Peyer's patch (tissue), 4 donors: Measurements from ENCODE around the gene CHTF18. TPM values are rescaled to one million over a fixed set of nuclear protein-coding genes. Genes with fewer than 3 reads are reported as not detected.

Experiments
- DNase-seq, 3 donors: peaks; one replicate each; pipeline ENCODE4 v3.0.0-alpha.2; 2017 to 2019
- H3K27ac ChIP-seq, 4 donors: fragments of 200-600 bp; sonication (generic); one replicate each; pipeline ENCODE4 v1.5.1; 2016 to 2019
- H3K27me3 ChIP-seq, 2 donors: fragments of 200-600 bp; sonication (generic); one replicate each; pipeline ENCODE4 v1.5.1; 2019
- H3K36me3 ChIP-seq, 3 donors: fragments of 200-600 bp; sonication (generic); one replicate each; pipeline ENCODE4 v1.5.1; 2016 to 2019
- H3K4me1 ChIP-seq, 4 donors: fragments of 200-600 bp; sonication (generic); one replicate each; pipeline ENCODE4 v1.5.1; 2016 to 2019
- H3K4me3 ChIP-seq, 4 donors: fragments of 200-600 bp; sonication (generic); 1 replicate in 3 of 4; 2 replicates in 1 of 4; pipeline ENCODE4 v1.5.1; 2016 to 2019; ENCODE audit warnings: mild to moderate bottlenecking in 1 of 4
- H3K9me3 ChIP-seq, 4 donors: fragments of 200-600 bp; sonication (generic); one replicate each; pipeline ENCODE4 v1.5.1; 2016 to 2019; ENCODE audit warnings: mild to moderate bottlenecking in 1 of 4
- POLR2A ChIP-seq, 2 donors: fragments of 450-650 bp; IDR thresholded peaks; one replicate each; pipeline ENCODE4 v1.5.1; 2017; ENCODE audit warnings: antibody characterized with exemption in 2 of 2, mild to moderate bottlenecking in 2 of 2, moderate library complexity in 2 of 2
- total RNA-seq, 4 donors: library from RNA; depleted of rRNA; stranded (reverse); fragments of >200 nt; gene quantifications; one replicate each; pipeline ENCODE4 v1.1.0, GENCODE V29; 2016
- TF ChIP-seq, protein P1 (sequence below), 6 experiments: fragments of 450-650 bp in 4 of 6; fragments of 200-600 bp in 2 of 6; sonication (generic) in 1 of 6; IDR thresholded peaks; one replicate each; pipeline ENCODE4 v1.5.1; 2017 to 2019; ENCODE audit warnings: antibody characterized with exemption in 6 of 6, mild to moderate bottlenecking in 3 of 6, moderate library complexity in 1 of 6

CHTF18 gene
- total RNA-seq, 4 donors from 2014 or later: 12.1 to 91.6 (median 19.0) TPM

DNA sequence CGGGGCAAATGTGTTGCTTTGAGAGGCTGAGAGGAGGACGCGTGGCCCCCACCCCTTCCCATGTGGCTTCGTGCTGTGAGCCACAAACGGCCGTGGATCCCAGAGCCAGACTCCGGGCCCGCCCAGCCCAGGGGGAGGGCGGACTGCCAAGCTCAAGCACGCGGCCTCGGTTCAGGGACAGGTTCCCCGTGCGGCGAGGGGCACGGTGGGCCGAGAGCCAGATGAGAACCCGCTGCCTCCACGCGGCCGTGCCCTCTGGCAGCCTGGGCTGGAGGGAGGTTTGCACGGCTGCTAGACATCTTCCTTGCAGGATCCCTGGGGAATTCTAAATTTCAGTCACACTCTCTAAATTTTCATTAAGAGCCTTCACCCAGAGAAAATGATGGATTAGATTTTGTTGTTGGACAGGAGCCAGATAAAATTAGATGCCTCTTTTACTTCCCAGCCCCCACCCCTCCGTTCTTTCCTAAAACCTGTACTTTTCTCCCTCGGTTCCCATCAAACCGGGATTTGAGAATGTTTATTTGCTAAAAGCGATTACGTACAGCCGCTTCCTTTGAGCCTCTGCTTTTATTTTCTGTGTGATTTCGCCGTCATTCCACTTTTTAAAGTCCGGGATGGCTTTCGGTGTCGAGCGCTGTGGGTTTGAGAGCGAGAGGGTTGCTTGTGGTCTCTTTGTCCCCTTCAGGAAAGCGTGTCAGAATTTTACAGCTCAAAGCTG is 37.1 kb downstream of the CHTF18 start:
- H3K27me3 ChIP-seq: no peaks in the 10 kb centered on the region
- no peak for DNase-seq
- H3K4me1 ChIP-seq: no peaks in the 10 kb centered on the region
- no peak for TF ChIP-seq POLR2A (IDR thresholded peaks at IDR 0.05)
- TF ChIP-seq, protein P1, sequence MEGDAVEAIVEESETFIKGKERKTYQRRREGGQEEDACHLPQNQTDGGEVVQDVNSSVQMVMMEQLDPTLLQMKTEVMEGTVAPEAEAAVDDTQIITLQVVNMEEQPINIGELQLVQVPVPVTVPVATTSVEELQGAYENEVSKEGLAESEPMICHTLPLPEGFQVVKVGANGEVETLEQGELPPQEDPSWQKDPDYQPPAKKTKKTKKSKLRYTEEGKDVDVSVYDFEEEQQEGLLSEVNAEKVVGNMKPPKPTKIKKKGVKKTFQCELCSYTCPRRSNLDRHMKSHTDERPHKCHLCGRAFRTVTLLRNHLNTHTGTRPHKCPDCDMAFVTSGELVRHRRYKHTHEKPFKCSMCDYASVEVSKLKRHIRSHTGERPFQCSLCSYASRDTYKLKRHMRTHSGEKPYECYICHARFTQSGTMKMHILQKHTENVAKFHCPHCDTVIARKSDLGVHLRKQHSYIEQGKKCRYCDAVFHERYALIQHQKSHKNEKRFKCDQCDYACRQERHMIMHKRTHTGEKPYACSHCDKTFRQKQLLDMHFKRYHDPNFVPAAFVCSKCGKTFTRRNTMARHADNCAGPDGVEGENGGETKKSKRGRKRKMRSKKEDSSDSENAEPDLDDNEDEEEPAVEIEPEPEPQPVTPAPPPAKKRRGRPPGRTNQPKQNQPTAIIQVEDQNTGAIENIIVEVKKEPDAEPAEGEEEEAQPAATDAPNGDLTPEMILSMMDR (IDR thresholded peaks at IDR 0.05): no peak
- no peaks in the 10 kb centered on the region for H3K36me3 ChIP-seq
- no peaks in the 10 kb centered on the region for H3K9me3 ChIP-seq
- no peak overlapping the region for H3K27ac ChIP-seq
- H3K4me3 ChIP-seq: no peak overlapping the region

DNA sequence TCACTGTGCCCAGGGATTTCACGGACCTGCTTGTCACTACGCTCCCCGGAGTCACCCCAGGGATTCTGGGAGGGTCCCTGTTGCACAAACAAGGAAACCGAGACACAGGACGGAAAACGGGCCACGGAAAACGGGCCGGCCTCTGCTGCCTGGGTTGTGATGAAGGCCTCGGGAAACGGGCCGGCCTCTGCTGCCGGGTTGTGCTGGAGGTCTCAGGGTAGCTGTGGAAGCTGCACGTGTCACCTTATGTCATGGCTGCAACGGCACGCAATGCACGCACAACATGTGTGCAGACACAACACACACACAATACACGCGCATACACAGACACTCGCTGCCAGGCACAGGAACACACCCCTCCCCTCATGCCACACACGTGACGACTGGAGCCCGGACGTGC is 39.1 kb downstream of the CHTF18 start:
- H3K9me3 ChIP-seq: no peaks in the 10 kb centered on the region
- no peak for TF ChIP-seq POLR2A (IDR thresholded peaks at IDR 0.05)
- TF ChIP-seq, protein P1 (IDR thresholded peaks at IDR 0.05): no peak
- no peak for DNase-seq
- H3K36me3 ChIP-seq: no peaks in the 10 kb centered on the region
- no peaks in the 10 kb centered on the region for H3K27me3 ChIP-seq
- H3K27ac ChIP-seq: no peak overlapping the region
- peaks cover 0 to 12% (median 0%) of the 10 kb centered on the region in 4 donors for H3K4me1 ChIP-seq
- no peak overlapping the region for H3K4me3 ChIP-seq

DNA sequence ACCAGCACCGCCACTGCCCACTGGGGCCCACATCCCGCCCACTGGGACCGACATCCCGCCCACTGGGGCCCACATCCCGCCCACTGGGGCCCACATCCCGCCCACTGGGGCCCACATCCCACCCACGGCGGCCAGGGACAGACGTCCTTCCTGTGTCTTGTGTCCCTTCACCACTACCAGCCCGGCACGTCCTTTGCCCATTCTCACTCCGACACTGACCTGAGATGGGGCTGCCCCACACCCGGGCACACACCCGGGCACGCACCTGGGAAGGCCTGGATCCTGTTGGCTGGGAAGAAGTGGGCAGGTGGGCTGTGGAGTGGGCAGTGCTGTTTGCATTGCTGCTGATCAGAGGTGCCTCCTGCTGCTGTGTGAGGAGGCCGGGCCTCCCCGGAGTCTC is 40.5 kb downstream of the CHTF18 start:
- H3K9me3 ChIP-seq: no peaks in the 10 kb centered on the region
- H3K4me3 ChIP-seq: no peak overlapping the region
- no peak overlapping the region for H3K27ac ChIP-seq
- H3K4me1 ChIP-seq: peaks cover 0 to 17% (median 0%) of the 10 kb centered on the region in 4 donors
- DNase-seq: no peak
- no peaks in the 10 kb centered on the region for H3K27me3 ChIP-seq
- no peaks in the 10 kb centered on the region for H3K36me3 ChIP-seq
- no peak for TF ChIP-seq POLR2A (IDR thresholded peaks at IDR 0.05)
- TF ChIP-seq, protein P1 (IDR thresholded peaks at IDR 0.05): no peak

DNA sequence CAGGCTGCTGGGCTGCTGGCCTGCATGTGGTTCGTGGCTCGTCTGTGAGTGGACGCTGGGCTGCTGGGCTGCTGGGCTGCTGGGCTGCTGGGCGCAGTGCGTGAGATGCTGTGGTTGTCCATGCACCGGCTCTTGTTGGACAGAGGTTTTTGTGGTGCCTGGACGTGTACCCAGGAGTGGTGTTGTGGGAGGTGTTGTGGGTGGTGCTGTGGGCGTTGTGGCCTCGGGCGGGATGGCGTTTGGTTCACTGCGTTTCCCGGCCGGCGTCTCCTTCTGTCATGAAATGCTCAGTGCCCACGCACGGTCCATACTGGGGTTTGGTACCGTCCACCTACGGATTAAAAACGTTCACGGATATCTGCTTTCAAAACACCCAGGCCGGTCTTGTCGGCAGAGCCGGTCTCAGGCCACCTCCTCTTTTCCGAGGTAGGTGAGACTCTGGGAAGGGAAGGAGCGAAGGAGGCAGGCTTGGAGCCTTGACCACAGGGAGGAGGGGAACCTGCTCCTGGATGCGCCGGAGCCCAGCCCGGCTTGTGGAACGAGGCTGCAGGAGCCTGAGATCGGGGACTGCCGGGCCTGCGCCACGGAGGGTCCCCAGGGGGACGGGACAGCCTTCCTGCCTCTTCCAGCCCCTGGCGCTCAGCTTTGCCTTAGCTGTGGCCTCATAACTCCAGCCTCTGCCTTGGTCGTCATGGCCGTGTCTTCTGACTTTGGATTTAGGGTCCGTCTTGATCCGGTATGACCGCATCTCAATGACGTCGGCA is 41.9 kb downstream of the CHTF18 start:
- TF ChIP-seq, protein P1 (IDR thresholded peaks at IDR 0.05): no peak
- no peak for TF ChIP-seq POLR2A (IDR thresholded peaks at IDR 0.05)
- no peaks in the 10 kb centered on the region for H3K36me3 ChIP-seq
- no peaks in the 10 kb centered on the region for H3K27me3 ChIP-seq
- H3K4me3 ChIP-seq: no peak overlapping the region
- no peak for DNase-seq
- H3K9me3 ChIP-seq: no peaks in the 10 kb centered on the region
- peaks cover 0 to 17% (median 0%) of the 10 kb centered on the region in 4 donors for H3K4me1 ChIP-seq
- no peak overlapping the region for H3K27ac ChIP-seq

DNA sequence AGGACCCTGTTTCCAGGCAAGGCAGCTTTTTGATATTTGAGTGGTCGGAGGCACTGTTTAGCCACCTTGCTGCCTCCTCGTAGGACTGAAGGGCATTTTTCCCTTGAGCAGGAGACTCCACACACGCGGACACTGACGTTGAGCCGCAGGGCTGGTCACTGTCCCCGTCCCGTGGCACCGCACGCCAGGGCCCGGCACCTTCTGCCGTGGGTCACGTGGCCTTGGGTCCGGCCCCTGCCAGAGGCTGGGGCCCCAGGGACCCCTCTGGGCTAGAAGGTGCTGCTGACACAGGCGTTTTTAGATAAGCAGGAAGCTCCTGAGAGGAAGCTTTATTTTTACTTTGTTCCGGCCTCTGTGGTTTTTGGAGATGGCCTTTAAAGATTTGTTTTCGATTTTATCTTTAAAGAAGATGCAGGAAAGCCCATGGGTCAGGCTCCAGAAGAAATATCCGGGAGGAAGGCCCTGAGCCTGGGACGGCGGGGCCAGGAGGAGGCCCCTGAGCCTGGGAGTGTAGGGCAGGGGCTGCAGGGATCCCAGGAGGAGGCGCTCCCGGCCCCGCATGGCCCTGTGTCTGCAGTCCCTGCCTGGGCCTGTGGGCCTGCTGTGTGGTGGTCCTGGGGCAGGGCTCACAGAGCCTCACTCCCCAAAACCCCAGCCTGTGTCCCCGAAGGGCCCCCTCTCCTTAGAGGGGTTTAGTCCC is 42.6 kb downstream of the CHTF18 start:
- H3K9me3 ChIP-seq: peaks cover 0 to 4% (median 0%) of the 10 kb centered on the region in 4 donors
- H3K27me3 ChIP-seq: no peaks in the 10 kb centered on the region
- H3K4me1 ChIP-seq: peaks cover 0 to 17% (median 0%) of the 10 kb centered on the region in 4 donors
- no peak for DNase-seq
- no peaks in the 10 kb centered on the region for H3K36me3 ChIP-seq
- no peak for TF ChIP-seq POLR2A (IDR thresholded peaks at IDR 0.05)
- TF ChIP-seq, protein P1 (IDR thresholded peaks at IDR 0.05): no peak
- H3K4me3 ChIP-seq: no peak overlapping the region
- no peak overlapping the region for H3K27ac ChIP-seq
